ENCODE results near the gene ASMT. TPM values are rescaled to one million over a fixed set of nuclear protein-coding genes. Genes with fewer than 3 reads are reported as not detected.

Gene ASMT
- total and polyA plus RNA-seq, 2 of the 4 experiments (the other 2 are of a cell fraction) = not detected

GRCh38 chrX:1673337-1673736 is 58.5 kb downstream of the ASMT start:
- H3K27me3 ChIP-seq (ENCODE audit: control insufficient read depth, insufficient read depth, low read length) = no peaks in the 10 kb centered on the region
- H4K8ac ChIP-seq (ENCODE audit: low read depth in 2 of 2, low read length in 2 of 2) = no peak overlapping the region
- no peak overlapping the region for H4K5ac ChIP-seq (ENCODE audit: low read depth, low read length)
- H2BK20ac ChIP-seq (ENCODE audit: low read depth, low read length) = no peak overlapping the region
- no TSS peak for BruUV-seq (replicated peaks)
- H3K18ac ChIP-seq (ENCODE audit: low read depth, low read length) = no peak overlapping the region
- no peak overlapping the region for H3K4me3 ChIP-seq (ENCODE audit: insufficient read depth, low read depth, low read length)
- CTCF ChIA-PET = no interaction called here
- no peak for ATAC-seq (ENCODE audit: low read depth)
- no peak overlapping the region for H3K9ac ChIP-seq (ENCODE audit: low read depth, low read length)
- 76% methylated on average over 5 of the region's 7 CpGs; no CpG with 5 or more reads in 1 of the 2 experiments for WGBS, 2 experiments (ENCODE audit: extremely low coverage in 2 of 2, insufficient read length in 1 of 2)
- no peak overlapping the region for H3K27ac ChIP-seq (ENCODE audit: insufficient read depth, low read length)
- POLR2A ChIA-PET (ENCODE audit: unreplicated experiment) = no interaction called here
- H3K4me1 ChIP-seq (ENCODE audit: control insufficient read depth, insufficient read depth, low read length) = no peaks in the 10 kb centered on the region
- H2BK15ac ChIP-seq (ENCODE audit: low read depth, low read length) = no peak overlapping the region
- H3K56ac ChIP-seq (ENCODE audit: extremely low read depth, insufficient read depth, low read length) = no peak overlapping the region
- H2AK9ac ChIP-seq (replicated peaks; ENCODE audit: low read depth, low read length, poor library complexity) = no peak overlapping the region
- intact Hi-C loops (cut with micrococcal nuclease) = loop anchor here (1.0 kb wide), 1 partner anchor 920 kb away; no protein-coding TSS in a partner anchor
- H2AFZ ChIP-seq (replicated peaks; ENCODE audit: low read length, poor library complexity) = no peak overlapping the region
- dilution Hi-C loops (cut with HindIII; ENCODE audit: low sequenced_read_pairs, unreplicated experiment) = no loop called here
- no peak overlapping the region for H3K23ac ChIP-seq (ENCODE audit: low read depth, low read length)
- no peak overlapping the region for H3K4me2 ChIP-seq (ENCODE audit: low read depth, low read length)
- H4K20me1 ChIP-seq (ENCODE audit: insufficient read depth, low read length) = no peaks in the 10 kb centered on the region
- no peaks in the 10 kb centered on the region for H3K9me1 ChIP-seq (ENCODE audit: insufficient read depth, low read length)
- no peak overlapping the region for H2BK120ac ChIP-seq (ENCODE audit: low read depth, low read length)
- TF ChIP-seq SMC3 (IDR thresholded peaks at IDR 0.05; ENCODE audit: low read depth, low read length) (peak; percentile 32), POLR2A (IDR thresholded peaks at IDR 0.05; ENCODE audit: low read depth, low read length) (no peak), RAD21 (IDR thresholded peaks at IDR 0.05; ENCODE audit: low read length) (peak; percentile 34)
- TF ChIP-seq, protein P1, sequence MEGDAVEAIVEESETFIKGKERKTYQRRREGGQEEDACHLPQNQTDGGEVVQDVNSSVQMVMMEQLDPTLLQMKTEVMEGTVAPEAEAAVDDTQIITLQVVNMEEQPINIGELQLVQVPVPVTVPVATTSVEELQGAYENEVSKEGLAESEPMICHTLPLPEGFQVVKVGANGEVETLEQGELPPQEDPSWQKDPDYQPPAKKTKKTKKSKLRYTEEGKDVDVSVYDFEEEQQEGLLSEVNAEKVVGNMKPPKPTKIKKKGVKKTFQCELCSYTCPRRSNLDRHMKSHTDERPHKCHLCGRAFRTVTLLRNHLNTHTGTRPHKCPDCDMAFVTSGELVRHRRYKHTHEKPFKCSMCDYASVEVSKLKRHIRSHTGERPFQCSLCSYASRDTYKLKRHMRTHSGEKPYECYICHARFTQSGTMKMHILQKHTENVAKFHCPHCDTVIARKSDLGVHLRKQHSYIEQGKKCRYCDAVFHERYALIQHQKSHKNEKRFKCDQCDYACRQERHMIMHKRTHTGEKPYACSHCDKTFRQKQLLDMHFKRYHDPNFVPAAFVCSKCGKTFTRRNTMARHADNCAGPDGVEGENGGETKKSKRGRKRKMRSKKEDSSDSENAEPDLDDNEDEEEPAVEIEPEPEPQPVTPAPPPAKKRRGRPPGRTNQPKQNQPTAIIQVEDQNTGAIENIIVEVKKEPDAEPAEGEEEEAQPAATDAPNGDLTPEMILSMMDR (conservative IDR thresholded peaks at IDR 0.05; ENCODE audit: low read depth, low read length) = peak; percentile 25; the same call in 1 of the 2 replicates
- no peak overlapping the region for H2BK5ac ChIP-seq (ENCODE audit: low read depth, low read length, poor library complexity, severe bottlenecking)
- no peak overlapping the region for H4K91ac ChIP-seq (ENCODE audit: insufficient read depth, low read depth, low read length)
- no peak overlapping the region for H3K4ac ChIP-seq (ENCODE audit: low read depth, low read length)
- peaks cover 9% of the 10 kb centered on the region; the same call in 1 of the 2 replicates for H3K9me3 ChIP-seq (ENCODE audit: control insufficient read depth, insufficient read depth, low read length)
- no peak for DNase-seq
- H3K36me3 ChIP-seq (ENCODE audit: control insufficient read depth, insufficient read depth, low read length) = no peaks in the 10 kb centered on the region
- in situ Hi-C loops (cut with MboI; ENCODE audit: low sequenced_read_pairs) = no loop called here
- no peak overlapping the region for H3K14ac ChIP-seq (replicated peaks; ENCODE audit: low read depth, low read length)
- H2AK5ac ChIP-seq (ENCODE audit: low read depth, low read length) = no peak overlapping the region
- no peaks in the 10 kb centered on the region for H3K79me1 ChIP-seq (ENCODE audit: low read depth in 1 of 2, low read length in 2 of 2)

Data from IMR-90 (cell line).